Naive thymus-derived CD4-positive, alpha-beta T cell (primary cell): ENCODE results near the gene XXYLT1. TPM values are rescaled to one million over a fixed set of nuclear protein-coding genes. Genes with fewer than 3 reads are reported as not detected.

Experiments used
- ATAC-seq: fragments of 150-1000 bp; cut with Tn5 transposase; 2 replicates; pipeline ENCODE4 v1.10.0; 2021; ENCODE audit warnings: mild to moderate bottlenecking, moderate library complexity
- CTCF ChIA-PET: fragments of 350-600 bp; sonication (Branson Sonifier 250); formaldehyde crosslinking; loops from one replicate; lab custom pipeline; 2021; ENCODE audit warnings: antibody characterized with exemption; lab: Charles Lee
- POLR2A ChIA-PET: fragments of 350-600 bp; sonication (Branson Sonifier 250); formaldehyde crosslinking; loops from one replicate; lab custom pipeline; 2021; ENCODE audit warnings: antibody characterized with exemption, inconsistent platforms; lab: Charles Lee
- DNase-seq, 9 donors: peaks; one replicate each; pipeline versions ENCODE4 v3.0.0 to v3.0.0-alpha.2; 2020 to 2022; ENCODE audit warnings: mixed read lengths in 1 of 9
- H3K27ac ChIP-seq: one replicate; pipeline ENCODE4 v1.7.0; 2013; ENCODE audit warnings: mild to moderate bottlenecking, low read depth, low read length, moderate library complexity
- H3K27me3 ChIP-seq, 2 donors: one replicate each; pipeline ENCODE4 v1.7.0; 2013; ENCODE audit warnings: low read length in 2 of 2, mild to moderate bottlenecking in 2 of 2, moderate library complexity in 2 of 2; ENCODE audit not compliant: control insufficient read depth in 2 of 2, insufficient read depth in 2 of 2
- H3K36me3 ChIP-seq, 3 experiments: 1 replicate in 2 of 3; 2 replicates in 1 of 3; pipeline ENCODE4 v1.7.0; 2013; ENCODE audit warnings: low read length in 3 of 3, mild to moderate bottlenecking in 3 of 3, moderate library complexity in 1 of 3; ENCODE audit not compliant: insufficient read depth in 3 of 3, control insufficient read depth in 2 of 3
- H3K4me1 ChIP-seq, 2 donors: one replicate each; pipeline ENCODE4 v1.7.0; 2013; ENCODE audit warnings: low read length in 2 of 2, mild to moderate bottlenecking in 2 of 2, moderate library complexity in 1 of 2; ENCODE audit not compliant: control insufficient read depth in 2 of 2, insufficient read depth in 2 of 2
- H3K4me3 ChIP-seq: 2 replicates; pipeline ENCODE4 v1.7.0; 2013; ENCODE audit warnings: mild to moderate bottlenecking, low read length
- H3K9me3 ChIP-seq, 3 experiments: 1 replicate in 2 of 3; 2 replicates in 1 of 3; pipeline ENCODE4 v1.7.0; 2013; ENCODE audit warnings: low read length in 3 of 3; ENCODE audit not compliant: control insufficient read depth in 2 of 3
- H3K27ac Mint-ChIP-seq, 9 donors: one replicate each; pipeline ENCODE4 v1.8.0; 2020 to 2022; ENCODE audit warnings: mixed read lengths in 9 of 9, mild to moderate bottlenecking in 8 of 9, moderate library complexity in 5 of 9, inconsistent platforms in 2 of 9
- H3K27me3 Mint-ChIP-seq, 5 donors: one replicate each; pipeline ENCODE4 v1.8.0; 2021 to 2022; ENCODE audit warnings: mixed read lengths in 5 of 5, mild to moderate bottlenecking in 1 of 5
- H3K36me3 Mint-ChIP-seq, 5 donors: one replicate each; pipeline ENCODE4 v1.8.0; 2020 to 2022; ENCODE audit warnings: mixed read lengths in 5 of 5, mild to moderate bottlenecking in 3 of 5, inconsistent platforms in 1 of 5
- H3K4me1 Mint-ChIP-seq, 7 donors: one replicate each; pipeline ENCODE4 v1.8.0; 2020 to 2022; ENCODE audit warnings: mixed read lengths in 7 of 7, mild to moderate bottlenecking in 3 of 7, inconsistent platforms in 1 of 7
- H3K4me3 Mint-ChIP-seq, 10 donors: one replicate each; pipeline ENCODE4 v1.8.0; 2020 to 2022; ENCODE audit warnings: mild to moderate bottlenecking in 10 of 10, mixed read lengths in 10 of 10, moderate library complexity in 6 of 10, inconsistent platforms in 2 of 10
- H3K9me3 Mint-ChIP-seq, 11 donors: one replicate each; pipeline ENCODE4 v1.8.0; 2020 to 2022; ENCODE audit warnings: mixed read lengths in 11 of 11, mild to moderate bottlenecking in 4 of 11, inconsistent platforms in 1 of 11, moderate library complexity in 1 of 11
- intact Hi-C, 2 donors: fragments of 100-400 bp; cut with micrococcal nuclease; formaldehyde crosslinking; loops; one replicate each; pipeline ENCODE4 v1.15.1; 2023
- polyA plus RNA-seq, 2 donors: library from polyadenylated mRNA; unstranded; fragments of 300-500 nt; fragmentation: Illumina TruSeq; gene quantifications; one replicate each; pipeline ENCODE4 v1.2.3, GENCODE V29; 2021
- total RNA-seq, 6 experiments: library from RNA in 5 of 6; stranded (reverse) in 5 of 6; gene quantifications; 1 replicate in 5 of 6; 2 replicates in 1 of 6; pipeline ENCODE4 v1.2.3 and lab custom pipeline; 2021 to 2026

The XXYLT1 gene
- total and polyA plus RNA-seq, 7 experiments from 2014 or later = 4.1 to 11.7 (median 7.2) TPM

DNA sequence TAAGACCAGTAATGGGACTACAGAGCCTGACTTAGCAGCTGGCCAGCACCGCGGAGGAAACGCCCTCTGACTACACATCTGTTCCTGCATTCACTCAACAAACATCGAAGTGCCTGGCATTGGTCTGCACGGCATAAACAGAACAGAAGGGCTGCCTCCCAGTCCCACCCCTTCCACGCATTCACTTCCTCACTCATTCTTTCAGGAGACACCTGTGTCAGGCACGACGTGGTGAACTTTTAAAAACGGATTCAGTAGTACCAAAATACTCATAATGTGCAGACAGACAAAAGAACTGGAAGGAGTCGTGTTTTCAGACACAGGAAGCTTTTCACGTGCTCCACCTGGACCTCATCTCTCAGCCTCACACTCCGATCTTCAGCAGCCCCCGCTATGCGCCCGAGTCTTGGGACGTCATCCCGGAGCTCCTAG is 123.3 kb downstream of the XXYLT1 start:
- ChIA-PET CTCF (no interaction called here), POLR2A (interaction anchor here (0.7 kb wide), 1 partner anchor 542 kb away, joined by 4 read pairs; no protein-coding TSS in a partner anchor)
- ATAC-seq (peak; percentile 72), DNase-seq (peak in 3 of 9 donors; percentile 4 to 15 (median 4))
- Histone ChIP-seq H3K27ac (no peak overlapping the region), H3K4me3 (peak overlapping the region; percentile 27), H3K9me3 (no peaks in the 10 kb centered on the region), H3K4me1 (peaks cover 4 to 9% of the 10 kb centered on the region in 2 donors), H3K36me3 (no peaks in the 10 kb centered on the region), H3K27me3 (no peaks in the 10 kb centered on the region)
- intact Hi-C loops = loop anchor here in 1 of 2 donors (1.0 to 10.0 kb wide), 2 partner anchors 297 to 462 kb away; partner anchors contain the start of genes ACAP2 and FAM43A
- Mint-ChIP-seq H3K36me3 (peaks cover 0 to 14% (median 8%) of the 10 kb centered on the region in 5 donors), H3K27me3 (peaks cover 0 to 15% (median 0%) of the 10 kb centered on the region in 5 donors), H3K4me1 (peaks cover 13 to 42% (median 34%) of the 10 kb centered on the region in 7 donors), H3K27ac (peak overlapping the region in 5 of 9 donors; percentile 78 to 94 (median 84)), H3K4me3 (peak overlapping the region; percentile 37 to 96 (median 79)), H3K9me3 (peaks cover 0 to 6% (median 0%) of the 10 kb centered on the region in 11 donors)

DNA sequence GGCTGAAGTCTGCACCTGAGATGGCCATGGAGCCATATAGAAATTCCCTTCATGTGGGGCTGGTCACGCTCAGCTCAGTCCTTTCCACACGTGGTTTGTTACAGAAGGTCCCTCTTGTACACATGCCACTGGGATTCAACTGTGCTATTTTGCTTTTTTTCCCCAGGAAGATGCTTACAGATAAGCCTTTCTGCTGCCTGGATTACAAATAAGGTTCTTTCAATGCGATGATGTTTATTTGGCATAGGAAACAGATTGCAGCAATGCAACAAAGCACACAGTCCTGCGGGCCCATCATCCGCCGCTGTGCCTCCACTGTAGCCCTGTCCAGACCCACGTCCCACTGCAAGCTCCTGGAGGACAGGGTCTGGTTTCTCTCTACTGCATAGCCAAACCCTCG is 124.8 kb downstream of the XXYLT1 start:
- no peak for ATAC-seq
- DNase-seq = no peak
- H3K9me3 ChIP-seq = no peaks in the 10 kb centered on the region
- intact Hi-C loops = loop anchor here in 1 of 2 donors (10.0 kb wide), 1 partner anchor 299 kb away; the partner anchor contains the start of gene ACAP2
- peak overlapping the region in 1 of 9 donors; percentile 7 for H3K27ac Mint-ChIP-seq
- H3K4me3 Mint-ChIP-seq = no peak overlapping the region
- no peak overlapping the region for H3K4me3 ChIP-seq
- peaks cover 0 to 19% (median 9%) of the 10 kb centered on the region in 11 donors for H3K9me3 Mint-ChIP-seq
- peaks cover 4 to 9% of the 10 kb centered on the region in 2 donors for H3K4me1 ChIP-seq
- no peak overlapping the region for H3K27ac ChIP-seq
- H3K27me3 ChIP-seq = no peaks in the 10 kb centered on the region
- CTCF ChIA-PET = no interaction called here
- H3K4me1 Mint-ChIP-seq = peaks cover 13 to 42% (median 34%) of the 10 kb centered on the region in 7 donors
- POLR2A ChIA-PET = no interaction called here
- peaks cover 5 to 25% (median 20%) of the 10 kb centered on the region in 5 donors for H3K36me3 Mint-ChIP-seq
- H3K27me3 Mint-ChIP-seq = peaks cover 0 to 15% (median 0%) of the 10 kb centered on the region in 5 donors
- H3K36me3 ChIP-seq = no peaks in the 10 kb centered on the region

DNA sequence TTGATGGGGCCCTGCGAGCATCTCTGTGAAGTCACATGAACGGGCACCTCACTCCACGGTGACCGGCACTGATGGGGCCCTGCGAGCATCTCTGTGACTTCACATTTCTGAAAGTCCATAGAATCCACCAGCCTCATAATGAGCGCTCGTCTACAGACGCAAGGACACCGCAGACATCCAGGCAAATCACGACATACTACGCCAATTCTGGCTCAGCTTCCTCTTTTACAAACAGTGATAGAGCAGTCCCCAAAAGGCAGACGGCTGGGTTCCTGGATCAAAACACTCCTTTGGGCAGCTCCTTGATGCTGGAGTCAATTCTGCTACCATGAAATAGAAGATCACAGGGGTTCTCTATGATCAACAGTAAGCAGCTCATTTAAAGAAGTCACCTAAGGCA is 125.4 kb downstream of the XXYLT1 start:
- intact Hi-C loops = loop anchor here in 1 of 2 donors (10.0 kb wide), 1 partner anchor 299 kb away; the partner anchor contains the start of gene ACAP2
- Histone ChIP-seq H3K27ac (no peak overlapping the region), H3K36me3 (no peaks in the 10 kb centered on the region), H3K9me3 (peaks cover 0 to 5% (median 0%) of the 10 kb centered on the region in 3 experiments), H3K4me1 (peaks cover 0 to 9% of the 10 kb centered on the region in 2 donors), H3K4me3 (no peak overlapping the region), H3K27me3 (no peaks in the 10 kb centered on the region)
- ChIA-PET POLR2A (interaction anchor here (0.7 kb wide), 1 partner anchor 459 kb away, joined by 4 read pairs; no protein-coding TSS in a partner anchor), CTCF (no interaction called here)
- ATAC-seq (no peak), DNase-seq (no peak)
- peaks cover 0 to 24% (median 10%) of the 10 kb centered on the region in 11 donors for H3K9me3 Mint-ChIP-seq
- no peak overlapping the region for H3K27ac Mint-ChIP-seq
- H3K27me3 Mint-ChIP-seq = peaks cover 0 to 15% (median 0%) of the 10 kb centered on the region in 5 donors
- H3K36me3 Mint-ChIP-seq = peaks cover 9 to 31% (median 25%) of the 10 kb centered on the region in 5 donors
- H3K4me1 Mint-ChIP-seq = peaks cover 13 to 37% (median 31%) of the 10 kb centered on the region in 7 donors
- H3K4me3 Mint-ChIP-seq = peak overlapping the region in 1 of 10 donors; percentile 8

DNA sequence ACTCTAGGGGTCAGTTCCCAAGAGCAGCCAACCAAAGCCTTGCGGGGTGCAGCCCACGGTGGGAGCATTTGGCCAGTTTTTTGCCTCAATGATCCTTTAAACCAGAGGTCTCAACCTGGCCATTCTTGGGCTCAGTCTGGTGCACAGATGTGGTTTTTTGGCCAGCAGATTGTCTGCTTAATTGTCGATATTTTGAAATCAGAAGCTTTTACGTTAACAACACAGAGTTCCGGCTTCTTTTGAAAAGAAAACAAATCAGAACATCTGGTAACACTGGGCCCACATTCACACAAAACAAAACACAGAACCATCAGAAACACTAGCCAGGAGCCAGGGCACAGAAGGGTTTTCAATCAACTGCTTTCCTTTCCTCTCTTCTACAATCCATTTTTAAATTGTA is 127.7 kb downstream of the XXYLT1 start:
- Mint-ChIP-seq H3K27me3 (no peaks in the 10 kb centered on the region), H3K9me3 (peaks cover 0 to 33% (median 14%) of the 10 kb centered on the region in 11 donors), H3K27ac (no peak overlapping the region), H3K4me1 (peaks cover 8 to 16% (median 8%) of the 10 kb centered on the region in 7 donors), H3K36me3 (peaks cover 13 to 35% (median 33%) of the 10 kb centered on the region in 5 donors), H3K4me3 (no peak overlapping the region)
- no peak for ATAC-seq
- intact Hi-C loops = loop anchor here in 1 of 2 donors (10.0 kb wide), 1 partner anchor 302 kb away; the partner anchor contains the start of gene ACAP2
- Histone ChIP-seq H3K4me1 (peaks cover 0 to 5% of the 10 kb centered on the region in 2 donors), H3K9me3 (peaks cover 0 to 9% (median 0%) of the 10 kb centered on the region in 3 experiments), H3K4me3 (no peak overlapping the region), H3K27ac (no peak overlapping the region), H3K27me3 (no peaks in the 10 kb centered on the region), H3K36me3 (no peaks in the 10 kb centered on the region)
- no peak for DNase-seq
- ChIA-PET POLR2A (no interaction called here), CTCF (no interaction called here)

DNA sequence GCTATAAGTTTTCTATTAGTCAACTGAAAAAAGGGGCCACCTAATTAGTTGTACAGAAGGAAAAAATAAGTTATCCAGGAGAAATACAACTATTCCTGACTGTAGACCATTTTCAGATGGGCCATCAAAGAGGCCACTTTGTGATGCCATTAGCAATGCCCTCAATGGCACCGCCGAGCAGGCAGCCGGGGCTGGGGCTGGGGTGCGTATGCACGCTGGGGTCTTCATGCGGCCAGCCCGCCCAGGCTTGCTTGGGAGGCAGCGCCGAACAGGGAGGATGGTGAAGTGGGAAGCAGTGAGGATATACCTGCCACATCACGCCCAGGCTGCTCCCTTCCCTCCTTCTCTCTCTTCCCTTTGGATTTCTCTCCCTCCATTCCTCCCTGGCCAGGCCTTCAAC is 128.4 kb downstream of the XXYLT1 start:
- no peak overlapping the region for H3K4me3 Mint-ChIP-seq
- no peaks in the 10 kb centered on the region for H3K4me1 ChIP-seq
- H3K27ac ChIP-seq = no peak overlapping the region
- DNase-seq = no peak
- peak overlapping the region in 1 of 9 donors; percentile 78 for H3K27ac Mint-ChIP-seq
- no peak overlapping the region for H3K4me3 ChIP-seq
- H3K36me3 ChIP-seq = no peaks in the 10 kb centered on the region
- no peaks in the 10 kb centered on the region for H3K27me3 ChIP-seq
- H3K4me1 Mint-ChIP-seq = peaks cover under 1 to 9% (median 1%) of the 10 kb centered on the region in 7 donors
- peaks cover 0 to 9% (median 0%) of the 10 kb centered on the region in 3 experiments for H3K9me3 ChIP-seq
- H3K36me3 Mint-ChIP-seq = peaks cover 13 to 35% (median 33%) of the 10 kb centered on the region in 5 donors
- peaks cover 0 to 33% (median 14%) of the 10 kb centered on the region in 11 donors for H3K9me3 Mint-ChIP-seq
- intact Hi-C loops = loop anchor here in 1 of 2 donors (10.0 kb wide), 1 partner anchor 302 kb away; the partner anchor contains the start of gene ACAP2
- CTCF ChIA-PET = no interaction called here
- no peak for ATAC-seq
- H3K27me3 Mint-ChIP-seq = no peaks in the 10 kb centered on the region
- POLR2A ChIA-PET = no interaction called here

DNA sequence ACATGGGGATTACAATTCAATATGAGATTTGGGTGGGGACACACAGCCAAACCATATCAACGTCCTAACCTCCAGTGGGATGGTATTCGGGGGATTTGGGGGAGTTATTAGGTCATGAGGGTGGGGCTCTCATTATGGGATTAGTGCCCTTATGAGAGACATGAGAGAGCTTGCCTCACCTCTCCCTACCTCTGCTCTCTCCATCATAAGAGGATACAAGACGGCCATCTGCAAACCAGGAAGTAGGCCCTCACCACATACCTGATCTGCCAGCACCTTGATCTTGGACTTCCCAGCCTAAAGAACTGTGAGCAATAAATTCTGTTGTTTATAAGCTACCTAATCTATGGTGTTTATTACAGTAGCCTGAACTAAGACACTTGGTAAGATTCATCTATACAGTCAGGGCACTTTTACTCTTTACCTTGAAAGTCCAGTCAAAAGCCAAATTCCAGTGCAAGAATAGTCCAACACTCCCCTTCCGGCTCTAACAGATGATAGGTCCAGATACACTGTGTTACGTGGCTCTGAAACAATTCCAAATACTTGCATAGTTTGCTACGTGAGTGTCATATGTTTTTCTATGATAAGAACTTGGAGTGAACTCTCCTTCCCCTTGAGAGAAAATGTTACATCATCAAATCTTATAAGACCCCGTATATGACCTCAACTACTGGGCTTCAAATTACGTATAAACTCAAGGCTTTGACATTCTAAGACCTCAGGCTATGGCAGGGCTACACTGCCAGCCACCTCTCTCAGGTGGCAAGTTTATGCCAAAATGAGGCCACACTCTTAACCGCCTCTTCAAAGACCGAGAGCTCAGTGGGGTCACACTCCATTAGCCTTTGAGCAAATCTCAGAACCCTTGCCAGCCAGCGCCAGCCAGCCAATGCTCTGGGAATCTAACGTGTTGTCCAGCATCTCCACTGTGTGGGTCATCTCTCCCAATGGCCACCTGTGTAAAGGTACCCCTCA is 129.9 kb downstream of the XXYLT1 start:
- Histone ChIP-seq H3K27me3 (no peaks in the 10 kb centered on the region), H3K36me3 (no peaks in the 10 kb centered on the region), H3K9me3 (peaks cover 0 to 9% (median 0%) of the 10 kb centered on the region in 3 experiments), H3K4me1 (no peaks in the 10 kb centered on the region), H3K4me3 (no peak overlapping the region), H3K27ac (no peak overlapping the region)
- H3K4me3 Mint-ChIP-seq = no peak overlapping the region
- H3K36me3 Mint-ChIP-seq = peaks cover 13 to 35% (median 33%) of the 10 kb centered on the region in 5 donors
- H3K27me3 Mint-ChIP-seq = no peaks in the 10 kb centered on the region
- ChIA-PET CTCF (no interaction called here), POLR2A (interaction anchor here (0.6 kb wide), 1 partner anchor 470 kb away, joined by 3 read pairs; no protein-coding TSS in a partner anchor)
- H3K27ac Mint-ChIP-seq = no peak overlapping the region
- H3K9me3 Mint-ChIP-seq = peaks cover 0 to 33% (median 14%) of the 10 kb centered on the region in 11 donors
- intact Hi-C loops = loop anchor here in 1 of 2 donors (10.0 kb wide), 1 partner anchor 304 kb away; the partner anchor contains the start of gene ACAP2
- ATAC-seq (no peak), DNase-seq (no peak)
- peaks cover 0 to 6% (median 0%) of the 10 kb centered on the region in 7 donors for H3K4me1 Mint-ChIP-seq
